HepG2 (cell line): Measurements from ENCODE around the gene COL27A1. TPM values are rescaled to one million over a fixed set of nuclear protein-coding genes. Genes with fewer than 3 reads are reported as not detected.

Experiments used
- ATAC-seq: fragments of 200-7000 bp; cut with Tn5 transposase; 3 replicates; pipeline ENCODE4 v1.9.1; 2020; ENCODE audit warnings: mild to moderate bottlenecking, moderate library complexity
- BruUV-seq: library from RNA; stranded (reverse); fragments of 400-500 nt; replicated peaks from 2 replicates; lab custom pipeline; 2021; lab: Mats Ljungman, UMichigan
- CTCF ChIA-PET: fragments of 300-600 bp; formaldehyde crosslinking; extraction: SDS; loops from one replicate; lab custom pipeline; 2021; ENCODE audit warnings: low total read pairs, inconsistent platforms, low intra/inter-chr PET ratio; lab: Yijun Ruan, JAX
- POLR2A ChIA-PET: fragments of 350-600 bp; sonication (Branson Sonifier 250); formaldehyde crosslinking; loops from one replicate; lab custom pipeline; 2020; ENCODE audit warnings: antibody characterized with exemption, inconsistent platforms; lab: Yijun Ruan, JAX
- DNase-seq: peaks from one replicate; pipeline ENCODE4 v3.0.0-alpha.2; 2015; ENCODE audit warnings: low spot score
- FAIRE-seq: peaks from 3 replicates; lab custom pipeline; 2011; peaks lifted over from hg19 to GRCh38; lab: Jason Lieb, UNC
- H2AFZ ChIP-seq: one replicate; pipeline ENCODE4 v1.6.1; 2011; ENCODE audit warnings: low read length, inconsistent platforms
- H3K27ac ChIP-seq: fragments of 300-600 bp; 3 replicates; pipeline ENCODE4 v1.8.0; 2011; ENCODE audit warnings: mixed run types, mild to moderate bottlenecking, mixed read lengths, low read length, inconsistent platforms; ENCODE audit not compliant: insufficient read depth; ENCODE audit errors: extremely low read length
- H3K27me3 ChIP-seq, 2 experiments: fragments of 200-600 bp in 1 of 2; 2 replicates in 1 of 2; 3 replicates in 1 of 2; pipeline versions ENCODE4 v1.6.0 to v1.8.0; 2011; ENCODE audit warnings: low read length in 2 of 2, mild to moderate bottlenecking in 2 of 2, moderate library complexity in 2 of 2, inconsistent platforms in 1 of 2; ENCODE audit not compliant: insufficient read depth in 2 of 2, control insufficient read depth in 1 of 2
- H3K36me3 ChIP-seq, 2 experiments: fragments of 200-600 bp in 1 of 2; replicated peaks in 1 of 2; 2 replicates in 1 of 2; 3 replicates in 1 of 2; pipeline versions ENCODE4 v1.5.1 to v1.8.0; 2011; ENCODE audit warnings: low read length in 2 of 2, inconsistent platforms in 1 of 2; ENCODE audit not compliant: insufficient read depth in 2 of 2, control insufficient read depth in 1 of 2
- H3K4me1 ChIP-seq: 2 replicates; pipeline ENCODE4 v1.5.1; 2012; ENCODE audit warnings: low read length, inconsistent platforms; ENCODE audit not compliant: insufficient read depth
- H3K4me2 ChIP-seq: 2 replicates; pipeline ENCODE4 v1.6.0; 2011; ENCODE audit warnings: low read depth, low read length, inconsistent platforms
- H3K4me3 ChIP-seq, 3 experiments: fragments of 200-600 bp in 1 of 3; sonication (generic), shearing (Covaris generic) in 1 of 3; replicated peaks in 1 of 3; 2 replicates each; pipeline ENCODE4 v1.5.1; 2011 to 2016; ENCODE audit warnings: low read length in 3 of 3, inconsistent platforms in 2 of 3, low read depth in 2 of 3, mild to moderate bottlenecking in 2 of 3, control low read depth in 1 of 3, mixed read lengths in 1 of 3; ENCODE audit not compliant: insufficient read depth in 1 of 3
- H3K79me2 ChIP-seq: one replicate; pipeline ENCODE4 v1.6.1; 2011; ENCODE audit warnings: low read length, inconsistent platforms; ENCODE audit not compliant: insufficient read depth
- H3K9ac ChIP-seq: 2 replicates; pipeline ENCODE4 v1.6.0; 2011; ENCODE audit warnings: mild to moderate bottlenecking, low read depth, low read length, inconsistent platforms; ENCODE audit not compliant: insufficient read depth
- H3K9me3 ChIP-seq: 2 replicates; pipeline ENCODE4 v1.5.1; 2012; ENCODE audit warnings: mild to moderate bottlenecking, low read length
- H4K20me1 ChIP-seq: 2 replicates; pipeline ENCODE4 v1.6.0; 2011; ENCODE audit warnings: inconsistent platforms, mild to moderate bottlenecking, low read length, moderate library complexity; ENCODE audit not compliant: insufficient read depth
- FOXP1 ChIP-seq, 2 experiments: fragments of 450-650 bp in 1 of 2; IDR thresholded peaks; 2 replicates each; pipeline ENCODE4 v1.6.1; 2017 to 2018; ENCODE audit warnings: antibody characterized with exemption in 1 of 2
- HIVEP1 ChIP-seq: sonication (generic); formaldehyde crosslinking; IDR thresholded peaks from 2 replicates; pipeline ENCODE4 v1.4.0; 2020; ENCODE audit warnings: mild to moderate bottlenecking, missing genetic modification reagents
- HNF4G ChIP-seq, 2 experiments: sonication (generic) in 1 of 2; formaldehyde crosslinking in 1 of 2; IDR thresholded peaks; 2 replicates each; pipeline versions ENCODE4 v1.4.0 to v1.6.1; 2011 to 2020; ENCODE audit warnings: borderline replicate concordance in 2 of 2, low read depth in 2 of 2, mild to moderate bottlenecking in 2 of 2, low read length in 1 of 2, missing genetic modification reagents in 1 of 2, moderate library complexity in 1 of 2
- KDM6A ChIP-seq: IDR thresholded peaks from 2 replicates; pipeline ENCODE4 v1.6.1; 2016; ENCODE audit warnings: low read depth
- KLF15 ChIP-seq: sonication (generic); formaldehyde crosslinking; IDR thresholded peaks from 2 replicates; pipeline ENCODE4 v1.8.1; 2023; ENCODE audit warnings: borderline replicate concordance, mild to moderate bottlenecking, inconsistent platforms, missing genetic modification reagents, mixed read lengths
- MAF1 ChIP-seq: sonication (generic); formaldehyde crosslinking; IDR thresholded peaks from 2 replicates; pipeline ENCODE4 v1.5.0; 2020; ENCODE audit warnings: missing genetic modification reagents, borderline replicate concordance
- MYC ChIP-seq: sonication (generic); formaldehyde crosslinking; IDR thresholded peaks from 2 replicates; pipeline ENCODE4 v1.9.0; 2021; ENCODE audit warnings: missing genetic modification reagents, borderline replicate concordance
- RAD51 ChIP-seq: fragments of 450-650 bp; IDR thresholded peaks from 2 replicates; pipeline ENCODE4 v1.6.1; 2016; ENCODE audit warnings: borderline replicate concordance
- RARA ChIP-seq: IDR thresholded peaks from 2 replicates; pipeline ENCODE4 v1.6.1; 2016; ENCODE audit warnings: missing genetic modification reagents, missing compliant biosample characterization
- SP5 ChIP-seq: IDR thresholded peaks from 2 replicates; pipeline ENCODE4 v1.6.1; 2016; ENCODE audit warnings: low read depth, borderline replicate concordance
- ZNF205 ChIP-seq: IDR thresholded peaks from 2 replicates; pipeline ENCODE4 v1.6.1; 2018; ENCODE audit warnings: missing biosample characterization, missing genetic modification reagents
- ZNF264 ChIP-seq: sonication (generic); formaldehyde crosslinking; IDR thresholded peaks from 2 replicates; pipeline ENCODE4 v1.4.0; 2020; ENCODE audit warnings: missing genetic modification reagents
- ZNF468 ChIP-seq: sonication (generic); formaldehyde crosslinking; IDR thresholded peaks from 2 replicates; pipeline ENCODE4 v1.8.0; 2022; ENCODE audit warnings: mild to moderate bottlenecking, moderate library complexity, missing genetic modification reagents
- ZNF543 ChIP-seq: sonication (generic); formaldehyde crosslinking; IDR thresholded peaks from 2 replicates; pipeline ENCODE4 v1.4.0; 2020; ENCODE audit warnings: mild to moderate bottlenecking, missing genetic modification reagents
- ZNF766 ChIP-seq: sonication (generic); formaldehyde crosslinking; IDR thresholded peaks from 2 replicates; pipeline ENCODE4 v1.5.0; 2020; ENCODE audit warnings: missing genetic modification reagents, borderline replicate concordance
- WGBS: methylation state at CpG from one replicate; pipeline ENCODE4 v1.1.6; 2017; ENCODE audit warnings: low lambda C conversion rate; 5-methylcytosine and 5-hydroxymethylcytosine counted together
- in situ Hi-C: cut with HindIII; loops from 2 replicates; pipeline ENCODE4 v1.10.0; 2017; ENCODE audit warnings: low pct_unique_long_range_greater_than_20kb; ENCODE audit not compliant: extremely low pct_ligation_motif_present
- intact Hi-C: fragments of 100-400 bp; cut with micrococcal nuclease; formaldehyde crosslinking; loops from one replicate; pipeline ENCODE4 v1.10.0; 2022; ENCODE audit not compliant: unreplicated experiment
- polyA plus RNA-seq, 8 experiments: library from polyadenylated mRNA; depleted of rRNA in 3 of 8; stranded (reverse) in 7 of 8; unstranded in 1 of 8; fragments of >200 nt; fragmentation: Illumina TruSeq in 4 of 8; extraction: Trizol in 4 of 8; gene quantifications; 2 replicates each; pipeline versions ENCODE4 v1.2.1 to v1.2.3, GENCODE V29; 2011 to 2016; ENCODE audit warnings: low read depth in 4 of 8, missing spikeins in 1 of 8, mixed read lengths in 1 of 8; ENCODE audit not compliant: insufficient read depth in 1 of 8
- total RNA-seq, 5 experiments: library from RNA; depleted of rRNA; stranded (reverse); fragments of >200 nt; fragmentation: Illumina TruSeq; extraction: Trizol; gene quantifications; 2 replicates each; pipeline ENCODE4 v1.2.3, GENCODE V29; 2016; ENCODE audit warnings: low read depth in 1 of 5
- TF ChIP-seq, protein P1 (sequence below): sonication (generic); formaldehyde crosslinking; IDR thresholded peaks from 2 replicates; pipeline ENCODE4 v1.5.0; 2020; ENCODE audit warnings: missing genetic modification reagents
- TF ChIP-seq, protein P2 (sequence below): sonication (generic); formaldehyde crosslinking; IDR thresholded peaks from 2 replicates; pipeline ENCODE4 v1.4.0; 2020; ENCODE audit warnings: missing genetic modification reagents, mild to moderate bottlenecking, borderline replicate concordance

COL27A1 gene
- total and polyA plus RNA-seq, 2 of the 13 experiments (the other 11 are each of a cell fraction or from before 2014, with no cell fraction given): 71.3 to 89.1 TPM

DNA sequence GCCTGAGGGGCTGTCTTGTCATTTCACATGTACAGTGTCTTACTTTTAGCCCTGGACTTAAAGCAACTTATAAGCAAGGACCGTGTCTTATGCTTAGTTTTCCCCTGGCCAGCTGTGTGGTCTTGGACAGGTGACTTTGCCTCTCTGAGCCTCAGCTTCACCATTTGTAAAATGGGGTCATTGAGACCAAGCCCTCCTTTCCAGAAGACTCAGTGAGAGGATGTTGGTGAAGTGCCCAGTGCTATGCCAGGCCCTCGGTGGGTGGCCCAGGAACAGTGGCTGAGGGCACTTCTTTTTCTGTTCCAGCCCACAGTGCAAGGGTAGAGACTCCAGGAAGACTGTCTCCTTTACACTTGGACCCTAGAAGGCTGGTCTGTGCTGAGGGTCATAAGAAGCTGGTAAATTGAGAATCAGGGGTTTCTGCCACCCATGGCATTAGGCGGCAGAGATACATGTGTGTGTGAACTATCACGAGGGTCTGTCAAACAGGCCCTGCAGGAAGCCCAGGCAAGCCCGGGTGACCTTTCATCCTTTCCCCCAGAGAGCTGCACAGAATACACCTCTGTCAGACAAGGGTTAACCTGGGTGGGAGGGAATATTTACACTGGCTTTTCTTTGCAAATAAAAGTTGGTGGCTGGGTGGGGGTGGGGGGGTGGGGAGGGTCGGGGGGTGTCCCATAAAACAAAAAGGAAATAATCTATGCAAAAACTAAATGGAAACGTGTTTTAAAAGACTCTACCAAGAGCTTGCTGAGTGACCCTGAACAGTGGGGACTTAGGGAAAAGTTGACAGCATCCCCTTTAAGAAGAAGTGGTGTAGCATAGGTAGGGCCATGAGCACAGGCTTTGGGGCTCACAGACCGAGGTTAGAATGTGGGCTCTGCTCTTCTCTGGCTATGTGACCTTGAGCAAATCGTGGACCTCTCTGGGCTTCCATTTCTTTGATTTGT is 35.8 kb upstream of the COL27A1 start:
- peaks cover 95% of the 10 kb centered on the region for H3K4me1 ChIP-seq
- in situ Hi-C loops: no loop called here
- ChIA-PET CTCF (no interaction called here), POLR2A (interaction anchor here (1.0 to 5.6 kb wide), 12 partner anchors 8 to 209 kb away, joined by 4 to 107 read pairs (median 26); partner anchors contain the start of genes AMBP, COL27A1 and KIF12)
- ATAC-seq (peak; percentile 19), FAIRE-seq (peak; percentile 85), DNase-seq (peak; percentile 89)
- no peaks in the 10 kb centered on the region for H3K79me2 ChIP-seq
- H3K4me2 ChIP-seq: peak overlapping the region; percentile 87
- no peaks in the 10 kb centered on the region for H4K20me1 ChIP-seq
- BruUV-seq: TSS peak; percentile 64
- intact Hi-C loops: loop anchor here (2.0 kb wide), 1 partner anchor 13 kb away; no protein-coding TSS in a partner anchor
- peak overlapping the region; percentile 87 for H3K27ac ChIP-seq
- H2AFZ ChIP-seq: no peak overlapping the region
- no peaks in the 10 kb centered on the region for H3K27me3 ChIP-seq
- WGBS: 2% methylated on average over 8 of the region's 9 CpGs
- H3K4me3 ChIP-seq: peak overlapping the region; percentile 12 to 64 (median 27); a peak in 3 of 6 replicates
- H3K9me3 ChIP-seq: no peaks in the 10 kb centered on the region
- no peaks in the 10 kb centered on the region for H3K36me3 ChIP-seq
- H3K9ac ChIP-seq: peak overlapping the region; percentile 70
- TF ChIP-seq KLF15 (CRISPR knock-in tag): no peak
- no peak for TF ChIP-seq ZNF264 (CRISPR knock-in tag)
- TF ChIP-seq ZNF468 (CRISPR knock-in tag): no peak
- peak; percentile 50; the same call in 1 of the 2 replicates for TF ChIP-seq MYC
- TF ChIP-seq, protein P1, sequence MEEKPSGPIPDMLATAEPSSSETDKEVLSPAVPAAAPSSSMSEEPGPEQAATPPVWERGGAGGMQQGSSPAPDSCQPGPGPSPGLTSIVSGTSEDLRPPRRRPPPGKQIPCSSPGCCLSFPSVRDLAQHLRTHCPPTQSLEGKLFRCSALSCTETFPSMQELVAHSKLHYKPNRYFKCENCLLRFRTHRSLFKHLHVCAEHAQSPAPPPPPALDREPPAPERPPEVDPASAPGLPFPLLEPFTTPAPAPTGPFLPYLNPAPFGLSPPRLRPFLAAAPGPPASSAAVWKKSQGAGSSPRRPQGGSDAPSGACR (CRISPR knock-in tag): no peak
- TF ChIP-seq RARA (CRISPR knock-in tag): peak; percentile 79
- TF ChIP-seq KDM6A (CRISPR knock-in tag): peak; percentile 16; the same call in 1 of the 2 replicates
- no peak for TF ChIP-seq ZNF205 (CRISPR knock-in tag)
- peak; percentile 72 for TF ChIP-seq SP5 (CRISPR knock-in tag)
- no peak for TF ChIP-seq FOXP1 (IDR thresholded peaks at IDR 0.05)
- no peak for TF ChIP-seq FOXP1 (CRISPR knock-in tag; IDR thresholded peaks at IDR 0.05)
- TF ChIP-seq ZNF543: 0 out of 2 replicates have a peak, but pooled peaks have one; percentile 15
- TF ChIP-seq ZNF766 (CRISPR knock-in tag): no peak
- no peak for TF ChIP-seq HIVEP1 (CRISPR knock-in tag)
- TF ChIP-seq MAF1 (CRISPR knock-in tag): no peak
- TF ChIP-seq, protein P2, sequence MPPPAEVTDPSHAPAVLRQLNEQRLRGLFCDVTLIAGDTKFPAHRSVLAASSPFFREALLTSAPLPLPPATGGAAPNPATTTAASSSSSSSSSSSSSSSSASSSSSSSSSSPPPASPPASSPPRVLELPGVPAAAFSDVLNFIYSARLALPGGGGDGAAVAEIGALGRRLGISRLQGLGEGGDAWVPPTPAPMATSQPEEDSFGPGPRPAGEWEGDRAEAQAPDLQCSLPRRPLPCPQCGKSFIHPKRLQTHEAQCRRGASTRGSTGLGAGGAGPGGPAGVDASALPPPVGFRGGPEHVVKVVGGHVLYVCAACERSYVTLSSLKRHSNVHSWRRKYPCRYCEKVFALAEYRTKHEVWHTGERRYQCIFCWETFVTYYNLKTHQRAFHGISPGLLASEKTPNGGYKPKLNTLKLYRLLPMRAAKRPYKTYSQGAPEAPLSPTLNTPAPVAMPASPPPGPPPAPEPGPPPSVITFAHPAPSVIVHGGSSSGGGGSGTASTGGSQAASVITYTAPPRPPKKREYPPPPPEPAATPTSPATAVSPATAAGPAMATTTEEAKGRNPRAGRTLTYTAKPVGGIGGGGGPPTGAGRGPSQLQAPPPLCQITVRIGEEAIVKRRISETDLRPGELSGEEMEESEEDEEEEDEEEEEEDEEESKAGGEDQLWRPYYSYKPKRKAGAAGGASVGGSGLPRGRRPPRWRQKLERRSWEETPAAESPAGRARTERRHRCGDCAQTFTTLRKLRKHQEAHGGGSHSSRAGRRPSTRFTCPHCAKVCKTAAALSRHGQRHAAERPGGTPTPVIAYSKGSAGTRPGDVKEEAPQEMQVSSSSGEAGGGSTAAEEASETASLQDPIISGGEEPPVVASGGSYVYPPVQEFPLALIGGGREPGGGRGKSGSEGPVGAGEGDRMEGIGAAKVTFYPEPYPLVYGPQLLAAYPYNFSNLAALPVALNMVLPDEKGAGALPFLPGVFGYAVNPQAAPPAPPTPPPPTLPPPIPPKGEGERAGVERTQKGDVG (CRISPR knock-in tag): no peak
- TF ChIP-seq RAD51: no peak
- peak; percentile 91 for TF ChIP-seq HNF4G (IDR thresholded peaks at IDR 0.05; ENCODE audit: borderline replicate concordance, low read depth, low read length)
- TF ChIP-seq HNF4G (CRISPR knock-in tag; IDR thresholded peaks at IDR 0.05; ENCODE audit: borderline replicate concordance, low read depth): no peak; the same call in 1 of the 2 replicates
